Epithelial cell of alveolus of lung (primary cell): ENCODE data around the gene LSM12. TPM values are rescaled to one million over a fixed set of nuclear protein-coding genes. Genes with fewer than 3 reads are reported as not detected.

ENCODE experiments used
- total RNA-seq: library from RNA; depleted of rRNA; stranded (reverse); fragments of >200 nt; gene quantifications from 2 replicates; pipeline ENCODE4 v1.2.1, GENCODE V29; 2015

Gene LSM12
- total RNA-seq = 42.1 and 53.5 TPM in 2 replicates

GRCh38 chr17:44066204-44066930, at the start of gene LSM12:
Gene LSM12, minus strand, starts transcription at chr17:44066671. Its CDS starts 84 bp downstream, at chr17:44066587.

GRCh38 chr17:44070455-44071197, 4.2 kb upstream of the LSM12 start, which contains the start of gene G6PC3:
Gene G6PC3, plus strand, starts transcription at chr17:44070735. Its CDS starts 231 bp downstream, at chr17:44070966.

GRCh38 chr17:44014437-44015172, 51.9 kb downstream of the LSM12 start, which contains the start of gene TMEM101:
Gene TMEM101, minus strand, starts transcription at chr17:44014963. Its CDS starts 11 bp downstream, at chr17:44014952.

GRCh38 chr17:44004077-44004760, 62.3 kb downstream of the LSM12 start, which contains the start of gene NAGS:
Gene NAGS, plus strand, starts transcription at chr17:44004622. Its CDS starts 42 bp downstream, at chr17:44004664.

Other genes with a start within 250 kb of the LSM12 start
- 4.1 and 4.8 TPM in 2 replicates for gene MPP3, start 233.5 kb downstream of the LSM12 start, total RNA-seq
- gene CD300LG, start 219.5 kb downstream of the LSM12 start, total RNA-seq = not detected in 2 replicates
- gene MPP2, start 159.1 kb downstream of the LSM12 start, total RNA-seq = 3.9 and 5.7 TPM in 2 replicates
- gene PPY, start 124.2 kb downstream of the LSM12 start, total RNA-seq = not detected in 2 replicates
- 0.13 TPM in 1 of 2 replicates, not detected in the other for gene PYY, start 112.7 kb downstream of the LSM12 start, total RNA-seq
- gene NAGS, start 62.0 kb downstream of the LSM12 start, total RNA-seq = 7.5 and 13.6 TPM in 2 replicates
- 46.8 and 92.9 TPM in 2 replicates for gene TMEM101, start 51.7 kb downstream of the LSM12 start, total RNA-seq
- gene G6PC3, start 4.1 kb upstream of the LSM12 start, total RNA-seq = 51.4 and 68.9 TPM in 2 replicates
- gene HDAC5, start 57.0 kb upstream of the LSM12 start, total RNA-seq = 19.8 and 46.3 TPM in 2 replicates
- 4.9 and 7.6 TPM in 2 replicates for gene HROB, start 75.3 kb upstream of the LSM12 start, total RNA-seq
- not detected in 2 replicates for gene ASB16, start 104.0 kb upstream of the LSM12 start, total RNA-seq
- 20.0 and 32.7 TPM in 2 replicates for gene TMUB2, start 120.3 kb upstream of the LSM12 start, total RNA-seq
- gene ATXN7L3, start 133.2 kb upstream of the LSM12 start, total RNA-seq = 51.7 and 55.6 TPM in 2 replicates
- 39.6 and 57.1 TPM in 2 replicates for gene UBTF, start 153.0 kb upstream of the LSM12 start, total RNA-seq
- gene SLC4A1, start 201.5 kb upstream of the LSM12 start, total RNA-seq = not detected in 2 replicates
- gene RUNDC3A, start 241.9 kb upstream of the LSM12 start, total RNA-seq = not detected in 2 replicates